HG03025 (cell line): Measurements from ENCODE around the gene FLT3.
A peak's percentile ranks its signal among the peaks of the same experiment; 100 is the strongest.
"Not testable (repeated sequence)": the region's sequence is repeated elsewhere in the genome, so short reads cannot be mapped to it uniquely, and the experiment has no call there.

Experiments used
- ATAC-seq: cut with Tn5 transposase; IDR thresholded peaks from one replicate; pipeline ENCODE4 v1.9.1; 2021; ENCODE audit warnings: mild to moderate bottlenecking, moderate library complexity; ENCODE audit not compliant: unreplicated experiment, low FRiP score

Gene FLT3

DNA sequence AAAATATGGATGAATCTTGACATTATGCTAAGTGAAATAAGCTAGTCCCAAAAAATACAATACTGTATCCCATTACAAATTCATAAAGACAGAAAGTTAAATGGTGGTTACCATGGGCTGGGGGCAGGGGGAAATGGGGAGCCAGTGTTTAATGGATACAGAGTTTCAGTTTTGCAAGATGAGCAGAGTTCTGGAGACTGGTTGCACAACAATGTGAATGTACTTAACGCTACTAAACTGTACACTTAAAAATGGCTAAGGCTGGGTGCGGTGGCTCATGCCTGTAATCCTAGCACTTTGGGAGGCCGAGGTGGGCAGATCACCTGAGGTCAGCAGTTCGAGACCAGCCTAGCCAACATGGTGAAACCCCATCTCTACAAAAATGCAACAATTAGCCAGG lies 1.5 kb upstream of the FLT3 start:
- not testable (repeated sequence) for ATAC-seq

DNA sequence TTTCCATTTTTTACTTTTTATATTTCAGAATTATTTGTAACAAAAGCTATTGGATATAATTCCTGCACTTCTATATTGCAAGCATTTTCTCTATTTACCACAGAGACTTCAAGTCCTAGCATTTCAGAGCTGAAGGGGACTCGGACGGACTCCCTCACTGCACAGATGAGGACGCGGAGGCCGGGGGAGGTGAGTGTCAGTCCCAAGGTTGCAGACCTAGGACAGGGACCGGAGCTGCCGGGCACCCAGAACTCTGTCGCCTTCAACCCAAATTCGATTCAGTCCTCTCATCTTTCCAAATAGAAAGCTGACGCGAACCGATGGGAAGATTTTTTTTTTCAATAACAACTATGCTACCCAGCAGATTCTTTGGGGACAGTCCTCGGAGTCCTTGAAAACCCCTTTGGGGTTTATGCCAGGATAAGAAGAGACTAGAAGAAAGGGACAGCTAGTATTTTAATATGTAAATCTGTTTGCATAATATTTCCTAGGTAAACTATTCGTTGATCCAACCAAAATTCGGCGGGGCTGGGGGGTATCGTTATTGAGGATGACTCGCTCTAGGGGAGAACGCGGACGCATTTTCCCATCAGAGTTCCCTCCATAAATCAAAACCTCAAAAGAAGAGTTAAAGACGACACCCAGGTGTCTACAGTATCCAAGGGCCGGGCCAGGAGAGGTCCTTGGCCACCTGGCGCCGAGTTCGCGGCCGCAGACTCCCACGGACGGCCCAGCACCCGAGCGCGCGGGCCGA lies 803 bp downstream of the FLT3 start:
- ATAC-seq, result no peak

DNA sequence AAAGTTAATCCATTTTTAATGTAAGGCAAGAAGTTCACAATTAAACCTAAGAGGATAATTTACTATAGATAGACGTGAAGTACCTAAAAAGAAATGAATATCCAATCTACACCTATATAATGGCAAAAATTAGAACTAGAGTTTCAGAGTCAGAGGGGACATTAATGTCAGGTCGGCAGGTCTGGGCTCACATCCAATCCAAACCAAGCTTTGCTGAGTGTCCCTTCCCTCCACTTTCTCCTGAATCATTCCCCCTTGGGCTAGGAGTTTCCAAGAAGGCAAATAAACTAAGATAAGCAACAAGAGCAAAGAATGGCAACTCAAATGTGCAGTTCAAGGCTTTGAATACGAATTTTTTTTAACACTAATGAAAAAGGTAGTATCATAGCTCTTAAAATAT lies 2.9 kb downstream of the FLT3 start:
- ATAC-seq, result no peak

DNA sequence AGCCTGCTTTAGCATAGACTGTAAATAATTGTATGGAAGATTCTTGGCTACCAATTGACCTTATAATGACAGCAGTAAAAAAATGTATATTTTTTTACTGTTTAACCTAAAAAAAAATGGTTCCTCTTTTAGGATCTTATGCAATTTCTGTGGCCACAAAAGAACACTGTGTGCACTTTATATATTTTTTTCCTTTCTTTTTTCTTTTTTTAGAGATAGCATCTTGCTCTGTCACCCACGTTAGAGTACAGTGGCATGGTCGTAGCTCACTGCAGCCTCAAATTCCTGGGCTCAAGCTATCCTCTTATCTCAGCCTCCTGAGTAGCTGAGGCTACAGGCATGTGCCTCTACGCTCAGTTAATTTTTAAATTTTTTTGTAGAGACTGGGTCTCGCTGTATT lies 6.1 kb downstream of the FLT3 start:
- no peak for ATAC-seq

DNA sequence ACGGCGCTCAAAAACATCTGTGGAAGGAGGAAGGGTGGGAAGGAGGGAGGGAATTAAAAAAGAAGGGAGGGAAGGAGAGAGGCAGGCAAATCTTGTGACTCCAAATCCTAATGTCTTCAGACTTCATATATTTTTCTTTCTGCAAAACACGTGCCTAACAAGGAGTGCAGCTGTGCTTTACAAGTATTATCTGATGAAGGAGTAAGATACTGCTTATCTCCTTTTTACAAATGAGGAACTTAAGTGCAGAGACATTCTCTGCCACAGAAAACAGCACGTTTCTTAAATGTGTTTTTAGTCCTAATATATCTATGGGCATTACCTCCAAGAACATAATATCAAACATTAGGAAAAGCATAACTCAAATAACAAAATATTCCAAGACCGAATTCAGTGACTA lies 6.5 kb downstream of the FLT3 start:
- no peak for ATAC-seq

DNA sequence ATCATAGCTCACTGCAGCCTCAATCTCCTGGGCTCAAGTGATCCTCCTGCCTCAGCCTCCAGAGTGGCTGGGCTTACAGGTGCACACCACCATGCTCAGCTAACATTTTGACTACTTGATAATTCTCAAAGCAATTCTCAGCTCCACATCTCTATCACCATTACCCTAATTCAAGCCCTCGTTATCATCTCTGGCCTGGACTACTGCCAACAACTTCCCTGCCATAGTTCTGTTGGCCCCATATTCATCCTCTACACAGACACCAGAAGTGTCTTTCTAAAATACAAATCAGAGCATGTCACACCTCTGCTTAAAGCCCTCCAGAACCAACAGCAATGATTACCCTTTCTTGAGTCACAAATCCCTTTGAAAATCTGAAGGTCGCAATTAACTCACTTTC lies 7.9 kb downstream of the FLT3 start:
- ATAC-seq, result no peak

DNA sequence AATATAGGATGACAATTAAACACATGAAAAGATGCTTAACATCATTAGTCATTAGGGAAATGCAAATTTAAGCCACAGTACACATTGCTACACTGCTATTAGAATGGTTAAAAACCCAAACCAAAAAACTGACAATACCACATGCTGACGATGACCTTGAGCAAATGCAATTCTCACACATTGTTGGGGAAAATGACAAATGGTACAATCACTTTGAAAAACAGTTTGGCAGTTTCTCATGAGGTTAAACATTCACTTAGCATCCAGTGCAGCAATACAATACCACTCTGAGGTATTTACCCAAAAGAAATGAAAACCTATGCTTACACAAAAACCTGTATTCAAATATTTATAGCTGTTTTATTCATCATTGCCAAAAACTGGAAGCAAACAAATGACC lies 11.3 kb downstream of the FLT3 start:
- ATAC-seq, result no peak

DNA sequence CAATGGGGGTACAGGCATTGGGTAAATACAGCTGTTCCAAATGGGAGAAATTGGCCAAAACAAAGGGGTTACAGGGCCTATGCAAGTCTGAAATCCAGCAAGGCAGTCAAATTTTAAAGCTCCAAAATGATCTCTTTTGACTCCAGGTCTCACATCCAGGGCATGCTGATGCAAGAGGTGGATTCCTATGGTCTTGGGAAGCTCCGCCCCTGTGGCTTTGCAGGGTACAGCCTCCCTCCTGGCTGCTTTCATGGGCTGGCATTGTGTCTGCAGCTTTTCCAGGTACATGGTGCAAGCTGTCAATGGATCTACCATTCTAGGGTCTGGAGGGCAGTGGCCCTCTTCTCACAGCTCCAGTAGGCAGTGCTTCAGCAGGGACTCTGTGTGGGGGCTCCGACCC lies 22.6 kb downstream of the FLT3 start:
- ATAC-seq, result not testable (repeated sequence)

DNA sequence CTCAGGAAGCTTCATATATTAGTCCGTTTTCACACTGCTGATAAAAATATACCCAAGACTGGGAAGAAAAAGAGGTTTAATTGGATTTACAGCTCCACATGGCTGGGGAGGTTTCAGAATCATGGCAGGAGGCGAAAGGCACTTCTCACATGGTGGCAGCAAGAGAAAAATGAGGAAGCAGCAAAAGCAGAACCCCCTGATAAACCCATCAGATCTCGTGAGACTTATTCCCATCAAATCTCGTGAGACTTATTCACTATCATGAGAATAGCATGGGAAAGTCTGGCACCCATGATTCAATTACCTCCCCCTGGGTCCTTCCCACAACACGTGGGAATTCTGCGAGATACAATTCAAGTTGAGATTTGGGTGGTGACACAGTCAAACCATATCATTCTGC lies 23.1 kb downstream of the FLT3 start:
- ATAC-seq, result no peak

DNA sequence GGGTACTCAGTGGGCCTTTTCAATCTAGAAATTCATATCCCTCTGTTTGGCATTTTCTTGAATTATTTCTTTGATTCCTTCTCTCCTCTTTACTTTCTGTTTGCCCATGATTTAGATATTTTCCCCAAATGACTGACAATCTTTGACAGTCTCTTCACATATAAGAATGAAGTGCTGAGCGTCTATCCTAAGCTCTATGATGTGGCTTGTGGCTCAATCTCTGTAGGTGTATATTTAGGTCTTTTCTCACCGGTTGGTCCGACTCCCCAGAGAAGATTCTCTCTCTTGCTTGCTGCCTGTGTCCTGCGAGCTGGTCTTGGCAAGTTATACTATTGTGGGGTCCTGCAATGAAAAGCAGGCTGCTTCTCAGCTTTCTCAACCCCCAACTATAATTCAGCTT lies 29.0 kb downstream of the FLT3 start:
- ATAC-seq, result no peak

DNA sequence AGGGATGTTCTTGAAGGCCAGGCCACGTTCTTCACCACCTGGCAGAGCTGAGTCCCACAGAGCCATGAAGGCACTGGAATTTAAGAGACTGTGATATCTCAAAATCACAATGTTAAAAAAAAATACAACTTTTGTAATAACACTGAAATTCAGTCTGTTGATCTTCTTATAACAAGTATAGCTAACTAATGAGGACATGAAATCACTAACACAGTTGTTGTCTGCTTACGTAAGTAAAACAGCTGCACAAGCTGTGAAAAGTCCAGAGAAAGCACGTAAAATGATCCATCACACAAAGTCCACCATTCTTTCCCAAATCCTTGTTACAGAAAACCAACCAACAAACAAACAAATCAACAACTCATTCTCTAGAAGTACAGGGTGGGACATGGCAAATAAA lies 32.9 kb downstream of the FLT3 start:
- no peak for ATAC-seq

DNA sequence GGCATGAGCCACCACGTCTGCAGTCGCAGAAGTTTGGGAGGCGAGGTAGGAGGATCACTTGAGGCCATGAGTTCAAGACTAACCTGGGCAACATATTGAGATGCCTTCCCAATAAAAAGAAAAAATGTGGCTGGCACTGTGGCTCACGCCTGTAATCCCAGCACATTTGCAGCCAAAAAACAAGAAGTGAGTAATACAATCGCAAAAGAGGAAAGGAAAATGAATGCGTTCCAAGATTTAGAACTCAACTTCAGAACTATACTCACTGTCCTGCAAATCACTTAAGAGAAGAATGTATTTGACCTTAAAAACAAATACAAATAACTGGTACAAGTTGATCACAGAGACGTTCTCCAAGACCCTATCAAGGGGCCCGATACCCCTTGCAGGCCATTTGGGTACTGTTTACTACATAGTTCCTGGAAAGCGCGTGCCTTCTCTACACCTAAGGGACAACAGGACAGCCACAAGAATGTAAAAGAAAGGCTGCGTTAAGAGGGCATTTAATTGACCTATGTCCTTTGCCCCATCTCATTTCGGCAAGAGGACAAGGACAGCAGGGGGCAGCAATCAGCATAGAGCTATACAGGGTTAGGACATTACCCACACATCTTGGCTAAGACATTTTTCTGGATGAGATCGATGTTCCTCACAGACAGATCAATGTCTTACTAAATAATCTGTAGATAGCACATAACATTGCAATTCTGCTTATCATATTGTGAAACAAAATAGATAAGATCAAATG lies 41.3 kb downstream of the FLT3 start:
- ATAC-seq, result no peak

DNA sequence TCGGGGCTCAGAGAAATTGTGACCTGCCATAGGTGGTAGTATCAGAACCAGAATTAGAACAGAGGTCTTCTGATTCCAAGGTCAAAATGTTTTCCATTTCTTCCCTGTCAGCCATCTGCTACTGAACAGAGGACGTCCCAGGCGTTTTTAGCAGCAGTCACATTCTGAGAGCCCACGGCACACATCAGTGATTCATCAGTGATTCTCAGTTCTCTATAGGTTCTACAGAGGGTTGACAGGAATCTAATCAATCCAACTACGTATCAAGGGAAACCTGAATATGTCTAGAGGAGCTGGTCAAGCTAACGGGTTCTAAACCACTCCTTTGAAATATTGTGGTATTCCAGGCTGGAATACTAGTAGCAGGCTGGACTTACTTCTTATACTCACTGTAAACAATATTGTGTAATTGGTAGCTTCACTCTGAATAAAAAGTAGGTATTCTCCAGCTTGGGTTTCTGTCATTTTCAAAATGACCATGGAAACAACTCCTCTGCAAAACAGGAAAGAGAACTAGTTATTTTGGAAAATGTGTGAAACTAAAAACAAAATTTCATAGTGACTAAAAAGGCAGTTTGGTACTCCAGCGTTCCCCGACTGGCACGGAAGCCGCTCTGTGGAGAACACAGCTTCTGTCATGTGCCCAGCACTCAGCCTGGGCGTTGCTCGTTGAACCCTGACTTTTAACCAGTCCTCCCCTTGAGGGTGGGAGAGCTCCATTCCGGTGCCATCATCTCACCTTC lies 43.2 kb downstream of the FLT3 start:
- ATAC-seq, result peak; percentile 79

DNA sequence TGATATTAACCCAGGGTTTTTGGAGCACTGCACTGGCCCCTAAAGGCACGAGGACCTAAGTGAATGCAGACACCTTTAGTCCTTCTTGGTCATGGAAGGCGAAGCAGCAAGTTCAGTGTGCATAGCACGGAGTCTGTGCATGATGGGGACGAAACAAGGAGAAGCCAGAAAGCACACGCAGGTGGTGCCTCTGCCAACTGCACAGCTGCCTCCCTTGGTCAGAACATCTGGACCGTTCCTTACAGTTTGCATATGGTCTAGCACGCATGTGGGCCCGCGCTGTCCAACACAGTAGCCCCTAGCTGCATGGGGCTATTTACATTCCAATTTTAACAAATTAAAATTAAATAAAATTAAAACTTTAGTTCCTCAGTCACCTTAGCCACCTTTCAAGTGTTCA lies 44.0 kb downstream of the FLT3 start:
- ATAC-seq, result no peak

DNA sequence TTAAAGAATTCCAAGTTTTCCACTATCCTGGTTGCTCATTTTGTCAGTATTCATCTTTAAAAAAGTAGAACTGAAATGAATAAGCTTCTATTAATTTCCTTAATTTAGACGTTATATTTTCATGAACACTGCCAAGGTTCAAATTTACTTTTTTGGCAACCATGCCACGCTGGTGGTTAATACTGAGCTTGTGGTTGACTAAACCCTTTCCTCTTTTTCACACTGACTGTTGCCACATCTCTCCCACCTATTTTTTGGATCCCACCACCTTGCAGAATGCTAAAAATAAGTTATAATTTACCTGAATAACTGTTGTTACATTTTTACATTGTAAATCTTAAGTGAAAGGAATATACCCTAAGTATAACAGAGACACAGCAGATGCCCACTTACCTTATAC lies 45.0 kb downstream of the FLT3 start:
- ATAC-seq, result no peak

DNA sequence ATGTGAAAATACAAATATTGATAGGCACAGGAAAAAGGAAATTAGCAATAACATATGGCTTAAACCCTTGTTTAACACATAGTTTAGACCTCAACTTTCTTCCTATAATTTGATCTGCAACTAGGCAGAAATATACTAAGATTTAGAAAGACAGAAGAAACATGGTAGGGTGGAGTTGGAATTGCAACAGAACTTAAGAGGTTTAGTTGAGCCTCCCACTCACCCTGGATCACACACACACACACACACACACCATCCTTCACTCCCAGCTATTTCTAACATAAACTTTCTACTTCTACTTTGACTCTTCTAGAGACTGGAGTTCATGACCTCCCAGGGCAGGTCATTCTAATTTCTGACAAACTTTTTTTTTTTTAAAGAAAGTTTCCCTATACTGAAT lies 47.4 kb downstream of the FLT3 start:
- ATAC-seq, result no peak

DNA sequence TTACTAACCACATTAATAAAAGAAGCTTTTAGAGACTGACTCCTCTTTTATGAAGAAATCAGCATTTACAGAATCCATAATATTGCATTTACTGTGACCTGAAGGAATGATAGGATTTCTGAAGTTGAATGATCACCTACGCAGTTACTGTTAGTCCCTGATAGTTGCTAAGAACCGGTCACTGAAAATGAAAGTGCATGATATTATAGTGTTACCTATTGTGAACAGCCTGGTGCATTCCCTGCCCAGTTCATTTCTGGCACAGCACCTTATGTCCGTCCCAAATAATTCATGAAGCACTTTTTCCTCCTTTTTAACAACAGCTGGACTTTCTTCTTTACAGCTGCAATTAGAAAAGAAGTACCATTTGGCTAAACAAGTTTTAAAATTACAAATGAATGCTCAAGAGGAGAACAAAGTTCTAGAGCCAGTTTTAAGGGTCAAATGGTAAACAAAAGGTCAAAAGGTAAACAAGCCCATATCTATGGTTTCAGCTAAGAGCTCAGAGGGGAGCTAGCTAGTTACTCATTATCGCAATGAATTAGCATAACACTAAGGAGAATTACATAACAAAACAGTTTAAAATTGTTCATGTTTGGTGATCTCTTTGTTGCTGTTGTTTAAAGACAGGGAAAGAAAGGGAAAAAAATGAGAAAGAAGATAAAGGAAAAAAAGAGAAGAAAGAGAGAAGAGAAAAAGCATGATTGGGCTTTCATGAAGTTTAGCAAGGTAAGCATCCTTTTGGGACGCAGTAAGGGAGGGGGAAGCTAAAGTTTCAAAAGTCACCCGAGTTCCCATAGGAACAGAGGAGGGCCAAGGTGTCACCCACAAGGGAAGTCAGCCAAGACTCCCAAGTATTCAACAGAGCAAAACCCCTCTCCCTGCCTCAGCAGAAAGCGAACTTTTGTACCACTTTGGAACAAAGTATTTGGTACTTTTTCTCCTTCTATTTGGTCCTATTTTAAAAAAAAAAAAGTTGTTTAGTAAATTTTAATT lies 50.2 kb downstream of the FLT3 start:
- no peak for ATAC-seq

DNA sequence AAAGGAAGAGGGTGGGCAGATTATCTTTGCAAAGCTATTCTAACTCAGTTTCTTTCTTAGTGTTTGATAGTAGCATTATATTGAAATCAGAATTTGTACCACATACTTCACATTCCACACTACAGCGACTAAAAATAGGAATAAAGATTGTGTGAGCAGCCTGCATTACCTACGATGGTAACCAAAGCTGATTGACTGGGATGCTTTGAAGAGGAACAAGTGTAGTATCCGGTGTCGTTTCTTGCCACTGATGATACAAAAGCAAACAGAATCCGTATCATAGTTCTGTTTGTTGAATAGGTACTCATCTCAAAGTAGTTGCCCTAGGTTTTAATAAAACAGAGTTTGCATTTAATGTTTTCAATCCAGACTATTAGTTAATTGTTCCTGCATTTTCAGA lies 51.2 kb downstream of the FLT3 start:
- ATAC-seq, result no peak

DNA sequence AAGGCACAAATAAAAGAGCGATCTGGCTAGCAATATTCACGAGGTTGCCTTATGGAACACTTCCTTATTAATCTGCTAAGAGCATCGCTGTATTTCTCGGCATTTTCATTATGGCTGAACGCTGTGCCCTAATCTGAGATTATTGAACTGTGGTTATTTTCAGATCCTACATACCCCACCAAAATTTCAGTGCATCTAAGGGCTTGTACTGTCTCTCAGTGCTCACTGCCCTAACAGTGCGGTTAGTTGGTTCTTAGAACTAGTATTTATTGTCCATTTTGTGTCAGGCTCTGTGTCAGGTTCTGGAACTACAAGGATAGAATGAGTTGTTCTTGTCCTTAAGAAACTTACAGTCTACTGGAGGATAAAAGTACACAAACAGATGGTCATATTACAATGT lies 51.6 kb downstream of the FLT3 start:
- no peak for ATAC-seq

DNA sequence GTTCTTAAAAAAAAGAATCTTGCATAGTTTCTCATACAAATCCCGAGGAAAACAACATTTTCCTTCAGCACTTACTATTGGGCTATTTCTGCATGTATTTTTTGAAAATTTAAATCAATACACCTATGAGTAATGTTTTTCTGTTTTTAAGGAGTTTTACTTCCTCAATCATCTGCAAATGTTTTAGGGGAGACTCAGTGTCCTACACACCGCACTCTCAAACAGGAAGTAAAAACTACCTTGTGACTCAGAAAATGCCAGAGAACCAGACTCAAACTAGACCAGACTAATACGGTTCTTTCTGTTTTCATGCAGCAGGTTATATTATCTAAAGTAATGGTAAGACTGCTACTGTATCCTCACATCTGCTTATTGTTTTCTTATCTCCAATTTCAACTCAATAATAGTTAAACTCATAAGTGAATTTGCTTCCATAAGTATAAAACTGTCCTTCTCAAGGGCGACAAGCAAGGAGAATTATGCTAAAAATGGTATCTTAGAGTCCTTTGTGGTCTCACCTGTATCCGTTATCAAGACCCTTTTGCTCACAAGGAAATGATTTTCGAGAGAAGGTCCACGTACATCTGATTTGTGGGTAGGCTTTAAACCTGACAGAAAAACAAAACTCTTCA lies 52.5 kb downstream of the FLT3 start:
- ATAC-seq, result peak; percentile 84
